Activated T-cell treated with anti-CD3 and anti-CD28 coated beads for 24 hours (primary cell): ENCODE measurements around the gene GSTA2.
"Not testable (repeated sequence)": the region's sequence is repeated elsewhere in the genome, so short reads cannot be mapped to it uniquely, and the experiment has no call there.

ENCODE experiments used
- DNase-seq: peaks from one replicate; pipeline ENCODE4 v3.0.0-alpha.2; 2020; ENCODE audit warnings: low read depth

GSTA2 gene

DNA sequence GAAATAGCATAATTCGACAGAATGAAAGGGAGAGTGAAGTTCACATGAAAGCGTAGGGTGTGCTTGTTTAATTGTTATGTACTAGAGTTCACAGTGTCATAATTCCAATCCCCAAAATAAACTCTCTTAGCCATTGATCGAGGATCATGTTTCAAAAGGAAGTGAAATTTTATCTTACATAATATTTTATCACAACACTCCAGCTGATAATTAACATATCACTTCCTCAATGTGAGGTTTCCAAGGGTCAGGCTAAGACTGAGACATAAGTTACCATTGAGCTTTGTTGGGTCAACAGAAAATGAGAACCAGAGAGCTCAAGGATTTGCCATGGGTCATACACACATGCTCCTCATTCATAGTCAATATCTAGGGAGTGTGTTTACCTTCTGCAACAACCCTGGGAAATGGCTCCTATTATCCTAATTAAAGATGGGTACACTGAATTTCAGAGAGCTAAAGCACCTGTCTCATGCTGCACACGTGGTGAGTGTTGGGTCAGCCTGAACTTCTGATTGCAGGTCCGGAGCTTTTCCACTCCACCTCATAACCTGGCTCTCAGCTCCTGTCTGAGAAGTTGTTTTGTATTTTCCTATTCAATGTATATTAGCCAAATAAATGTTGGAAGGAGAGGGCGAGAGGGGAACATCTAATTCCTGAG lies 3.0 kb downstream of the GSTA2 start:
- no peak for DNase-seq

- no peak for DNase-seq
Measured at GRCh38 chr6:52759085-52759484, 4.2 kb downstream of the GSTA2 start.

- not testable (repeated sequence) for DNase-seq
Measured at GRCh38 chr6:52757651-52758338, 5.5 kb downstream of the GSTA2 start.

DNA sequence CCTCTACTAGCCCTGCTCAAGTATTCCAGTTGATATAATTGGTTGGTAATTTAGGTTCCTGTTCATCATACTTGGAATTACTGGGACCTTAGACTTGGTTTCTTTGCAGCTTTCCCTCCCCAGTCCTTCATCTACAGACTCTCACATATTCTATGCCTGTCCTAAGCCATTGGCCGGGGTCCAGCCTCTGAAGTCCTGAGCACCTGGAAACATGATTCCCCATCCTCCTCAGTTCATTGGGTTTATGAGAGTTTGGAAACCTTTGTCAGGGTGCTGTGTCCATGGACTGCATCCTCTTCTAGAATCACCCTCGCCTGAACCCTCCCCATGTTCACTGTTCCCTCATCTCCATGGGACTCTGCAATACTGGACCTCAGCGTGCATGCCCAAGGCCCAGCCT lies 8.8 kb downstream of the GSTA2 start:
- no peak for DNase-seq

DNA sequence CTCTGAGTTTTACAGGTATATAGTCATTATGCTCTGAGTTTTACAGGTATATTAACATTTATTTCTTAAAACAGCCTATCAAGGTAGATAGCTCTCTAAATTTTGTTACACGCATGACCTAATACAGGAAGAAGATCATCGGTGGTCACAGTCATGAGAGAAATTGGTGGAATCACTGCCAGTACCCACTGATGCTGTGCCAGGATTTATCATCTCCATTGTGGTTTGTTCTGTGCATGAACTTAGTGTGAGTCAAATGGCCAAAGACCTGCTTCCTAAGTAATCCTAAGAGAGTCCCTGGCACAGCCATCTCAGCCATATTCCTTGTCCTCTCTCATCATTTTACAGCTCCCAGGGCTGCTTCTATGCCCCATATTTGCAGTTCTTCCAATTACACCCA lies 10.1 kb downstream of the GSTA2 start:
- not testable (repeated sequence) for DNase-seq

DNA sequence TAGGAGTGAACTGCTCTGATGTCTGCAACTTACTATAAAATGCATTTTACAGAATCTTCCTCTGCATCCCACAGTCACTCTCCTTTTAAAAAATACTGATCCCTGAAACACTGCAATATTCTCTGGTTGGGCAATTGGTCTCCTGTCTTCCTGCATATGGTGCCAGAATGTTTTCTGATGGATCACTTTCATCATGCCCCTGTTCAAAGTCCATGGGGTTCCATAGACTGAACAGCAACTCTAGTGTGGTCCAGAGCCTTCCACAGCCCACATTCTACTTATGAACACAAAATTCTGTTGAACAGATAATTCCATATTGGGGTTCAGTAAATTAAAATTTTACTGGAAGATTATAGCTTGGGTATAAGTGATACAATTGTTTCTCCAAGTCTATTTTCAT lies 11.0 kb downstream of the GSTA2 start:
- no peak for DNase-seq

- DNase-seq = no peak
Measured at GRCh38 chr6:52749556-52750152, 13.6 kb downstream of the GSTA2 start.

DNA sequence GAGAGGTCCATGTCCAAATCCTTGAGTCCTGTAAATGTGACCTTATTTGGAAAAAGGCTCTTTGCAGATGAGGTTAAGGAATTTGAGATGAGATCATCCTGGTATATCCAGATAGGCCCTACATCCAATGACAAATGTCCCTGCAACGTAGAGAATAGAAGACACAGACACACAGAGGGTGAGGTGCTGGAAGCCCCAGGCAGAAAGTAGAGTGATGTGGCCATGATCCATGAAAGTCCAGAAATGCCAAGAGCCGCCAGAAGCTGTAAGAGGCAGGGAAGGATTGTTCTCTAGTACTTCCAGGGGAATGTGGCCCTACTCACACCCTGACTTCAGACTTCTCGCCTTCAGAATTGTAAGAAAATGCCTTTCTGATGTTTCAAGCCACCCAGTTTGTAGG lies 16.0 kb downstream of the GSTA2 start:
- not testable (repeated sequence) for DNase-seq

DNA sequence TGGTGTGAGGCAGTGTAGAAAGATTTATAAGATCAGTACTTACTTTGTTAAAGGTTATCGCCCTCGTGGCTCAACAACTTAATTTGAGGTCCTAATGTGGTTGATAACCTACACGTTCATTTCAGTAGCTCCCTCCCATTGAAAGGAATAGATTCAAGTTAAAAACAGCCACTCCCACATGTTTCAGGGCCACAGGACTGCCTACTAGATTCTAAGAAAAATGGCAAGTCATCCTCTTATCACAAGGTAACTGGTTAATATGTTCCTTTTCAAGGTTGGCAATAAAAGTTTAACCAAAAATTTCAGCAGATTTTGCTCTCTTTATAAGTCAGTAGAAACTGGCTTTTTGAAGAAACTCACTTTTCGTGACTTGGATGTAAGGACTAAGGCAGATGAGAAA lies 17.1 kb downstream of the GSTA2 start:
- DNase-seq = no peak

DNA sequence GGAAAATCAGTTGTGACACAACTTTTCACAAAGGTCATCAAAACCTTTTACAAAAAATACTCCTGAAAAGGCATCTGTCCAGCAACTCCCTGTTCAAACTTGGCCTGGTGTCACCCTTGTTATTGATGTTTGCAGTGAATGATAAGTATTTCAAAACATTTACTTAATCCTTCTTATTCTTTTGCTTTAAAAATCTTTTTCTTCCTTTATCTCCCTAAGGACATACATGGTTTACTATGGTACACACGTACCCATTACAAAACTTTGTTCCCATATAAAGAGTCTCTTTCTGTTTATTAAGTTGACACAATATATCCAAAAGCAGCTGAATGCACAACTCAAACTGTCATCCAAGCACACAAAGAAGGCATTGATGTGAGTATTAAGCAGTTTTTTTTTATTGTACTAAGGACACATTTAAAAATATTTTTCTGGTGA lies 17.5 kb downstream of the GSTA2 start:
- DNase-seq = no peak

DNA sequence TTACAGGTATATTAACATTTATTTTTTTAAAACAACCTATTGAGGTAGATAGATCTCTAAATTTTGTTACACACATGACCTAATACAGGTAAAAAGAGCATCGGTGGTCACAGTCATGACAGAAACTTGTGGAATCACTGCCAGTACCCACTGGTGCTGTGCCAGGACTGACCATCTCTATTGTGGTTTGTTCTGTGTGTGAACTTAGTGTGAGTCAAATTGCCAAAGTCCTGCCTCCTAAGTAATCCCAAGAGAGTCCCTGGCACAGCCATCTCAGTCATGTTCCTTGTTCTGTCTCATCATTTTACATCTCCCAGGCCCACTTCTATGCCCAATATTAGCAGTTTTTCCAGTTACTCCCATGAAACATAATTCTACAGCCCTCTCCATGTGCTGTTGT lies 21.4 kb downstream of the GSTA2 start:
- DNase-seq = no peak

GRCh38 chr6:52739627-52740026 lies 23.6 kb downstream of the GSTA2 start:
- DNase-seq = no peak

DNA sequence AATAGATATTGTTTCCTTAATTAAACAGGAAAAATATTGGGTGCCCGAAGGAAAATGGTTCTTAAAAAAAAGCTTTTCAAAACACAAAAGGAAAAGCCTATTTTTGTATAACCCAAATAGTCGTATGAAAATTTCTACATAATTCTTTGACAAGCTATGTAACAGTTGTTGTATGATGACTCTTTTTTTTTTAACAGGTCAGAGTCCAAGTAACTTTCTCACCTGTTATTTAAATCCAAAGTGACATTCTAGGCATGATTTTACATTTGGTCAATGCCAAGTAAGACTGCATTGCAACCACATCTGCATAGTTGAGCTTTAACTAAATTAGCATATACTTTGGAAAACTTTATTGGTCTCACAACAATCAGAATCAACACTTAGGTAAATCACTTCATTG lies 24.1 kb downstream of the GSTA2 start:
- no peak for DNase-seq

DNA sequence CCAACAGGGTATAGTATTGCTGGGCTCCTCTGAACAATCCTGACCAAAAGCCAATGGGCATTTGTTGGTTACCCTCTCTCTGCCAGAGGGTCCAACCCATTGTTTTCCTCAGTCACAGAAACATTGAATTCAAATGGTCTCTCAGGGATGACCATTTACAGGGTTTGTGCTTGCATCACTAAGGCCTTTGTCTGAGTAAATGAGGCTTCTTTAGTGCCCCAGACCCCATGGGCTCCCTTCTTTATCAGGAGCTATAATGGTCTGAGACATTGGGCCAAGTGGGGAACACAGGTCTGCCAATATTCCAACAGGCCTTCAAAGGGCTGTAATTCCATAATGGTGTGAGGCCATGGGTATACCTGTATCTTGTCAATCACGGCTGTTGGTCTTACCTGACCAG lies 27.1 kb downstream of the GSTA2 start:
- DNase-seq = no peak

DNA sequence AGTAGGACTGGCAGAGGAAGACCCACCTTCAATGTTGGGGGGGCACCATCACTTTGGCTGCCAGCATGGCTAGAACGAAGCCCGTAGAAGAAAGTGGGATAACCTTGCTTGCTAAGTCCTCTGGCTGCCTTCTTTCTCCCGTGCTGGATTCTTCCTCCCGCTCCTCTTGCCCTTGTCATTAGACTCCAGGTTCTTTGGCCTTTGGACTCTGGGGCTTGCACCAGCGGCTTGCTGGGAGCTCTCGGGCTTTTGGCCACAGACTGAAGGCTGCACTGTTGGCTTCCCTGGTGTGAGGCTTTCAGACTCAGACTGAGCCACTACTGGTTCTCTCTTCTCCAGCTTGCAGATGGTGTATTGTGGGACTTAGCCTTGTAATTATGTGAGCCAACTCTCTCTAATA lies 28.2 kb downstream of the GSTA2 start:
- DNase-seq = no peak

GRCh38 chr6:52734072-52734471 lies 29.2 kb downstream of the GSTA2 start:
- DNase-seq = no peak

- no peak for DNase-seq
Measured at GRCh38 chr6:52733172-52733571, 30.1 kb downstream of the GSTA2 start.

- no peak for DNase-seq
Measured at GRCh38 chr6:52731719-52732118, 31.6 kb downstream of the GSTA2 start.

DNA sequence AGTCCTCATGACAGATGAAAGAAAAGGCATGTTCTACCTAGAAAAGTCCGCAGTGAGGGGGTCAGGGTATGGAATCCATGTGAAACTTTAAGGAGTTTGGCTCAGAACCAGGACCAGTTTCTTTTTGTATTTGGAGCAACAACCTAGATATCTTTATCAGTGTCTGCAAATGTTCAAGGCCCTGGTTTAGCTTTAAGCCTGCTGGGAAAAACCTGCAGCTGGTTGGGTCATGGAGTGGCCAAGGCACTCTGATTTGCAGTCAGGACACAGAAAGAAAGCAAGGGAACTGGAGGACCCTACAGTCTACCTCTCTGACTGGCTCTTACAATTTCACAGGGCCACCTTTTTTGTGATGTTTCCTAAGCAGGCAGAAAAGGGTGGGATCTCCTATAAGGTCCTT lies 33.7 kb downstream of the GSTA2 start:
- DNase-seq = no peak

DNA sequence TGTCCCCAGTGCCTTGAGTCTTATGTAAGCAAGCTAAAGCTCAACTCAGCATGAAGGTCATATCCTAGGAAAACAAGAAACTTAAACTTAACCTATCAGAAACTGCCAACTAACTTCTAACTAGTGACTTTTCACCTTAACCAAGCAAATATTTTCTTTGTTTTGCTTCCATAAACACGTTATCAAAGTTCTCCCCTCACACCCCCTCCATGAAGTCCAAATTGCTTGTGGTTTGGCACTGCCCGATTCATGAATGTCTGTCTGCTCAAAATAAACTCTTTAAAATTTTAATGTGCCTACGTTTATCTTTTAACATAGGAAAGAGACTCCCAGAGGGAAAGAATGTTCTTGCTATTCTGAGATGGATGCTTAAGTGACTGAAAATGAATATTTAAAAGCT lies 34.9 kb downstream of the GSTA2 start:
- DNase-seq = no peak

DNA sequence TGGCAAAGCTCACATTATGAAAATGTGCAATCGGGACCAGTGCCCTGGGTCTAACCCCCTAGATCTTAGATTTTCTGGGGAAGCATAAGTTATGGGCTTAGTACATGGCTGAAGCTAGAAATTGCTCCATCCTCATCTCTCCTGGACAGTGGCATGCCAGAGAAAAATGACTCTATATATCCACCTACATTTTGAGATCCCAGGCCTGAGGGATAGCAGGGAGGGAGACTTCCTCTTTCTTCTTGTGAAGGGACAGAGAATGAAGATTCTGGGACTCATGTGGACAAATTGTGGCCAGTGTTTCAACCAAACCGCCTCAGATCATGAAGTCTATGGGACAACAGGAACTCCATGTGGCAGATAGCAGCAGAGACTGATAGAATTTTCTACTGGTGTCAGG lies 35.4 kb downstream of the GSTA2 start:
- no peak for DNase-seq

DNA sequence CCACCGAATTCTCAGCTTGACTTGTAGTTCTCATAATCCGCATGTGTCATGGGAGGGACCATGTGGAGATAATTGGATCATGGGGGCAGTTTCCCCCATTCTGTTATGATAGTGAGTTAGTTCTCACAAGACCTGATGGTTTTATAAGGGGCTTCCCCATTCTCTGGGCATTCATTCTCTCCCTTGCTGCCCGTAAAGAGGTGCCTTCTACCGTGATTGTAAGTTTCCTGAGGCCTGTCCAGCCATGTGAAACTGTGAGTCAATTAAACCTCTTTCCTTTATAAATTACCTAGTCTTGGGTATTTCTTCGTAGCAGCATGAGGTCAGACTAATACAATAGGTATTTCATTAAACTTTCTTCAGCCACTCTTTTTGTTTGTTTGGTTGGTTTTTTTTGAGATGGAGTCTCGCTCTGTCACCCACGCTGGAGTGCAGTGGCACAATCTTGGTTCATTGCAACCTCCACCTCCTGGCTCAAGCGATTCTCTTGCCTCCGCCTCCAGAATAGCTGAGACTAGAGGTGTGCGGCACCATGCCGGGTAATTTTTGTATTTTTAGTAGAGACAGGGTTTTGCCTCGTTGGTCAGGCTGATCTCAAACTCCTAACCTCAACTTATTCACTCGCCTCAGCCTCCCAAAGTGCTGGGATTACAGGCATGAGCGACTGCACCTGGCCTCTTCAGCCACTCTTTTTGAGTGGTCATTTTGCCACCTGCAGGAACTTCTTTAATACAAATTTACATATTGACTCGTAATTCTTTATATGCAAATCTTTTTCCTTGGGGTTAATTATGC lies 36.3 kb downstream of the GSTA2 start:
- DNase-seq = no peak

GRCh38 chr6:52726193-52726542 lies 37.1 kb downstream of the GSTA2 start:
- DNase-seq = no peak
